ENCODE results near the gene RSPO3. TPM values are rescaled to one million over a fixed set of nuclear protein-coding genes. Genes with fewer than 3 reads are reported as not detected.

RSPO3 gene
- total RNA-seq, 1 experiment from 2014 or later: not detected

GRCh38 chr6:127078669-127079068, 39.8 kb upstream of the RSPO3 start:
- DNase-seq (no peak), ATAC-seq (no peak)
- H2AFZ ChIP-seq (ENCODE audit: low read length): no peak overlapping the region
- CTCF ChIA-PET: no interaction called here
- no peaks in the 10 kb centered on the region for H3K9me3 ChIP-seq (ENCODE audit: low read length)
- H3K36me3 ChIP-seq (ENCODE audit: low read depth, low read length): no peaks in the 10 kb centered on the region
- TF ChIP-seq EZH2 (IDR thresholded peaks at IDR 0.05; ENCODE audit: low read length, unreplicated experiment) (no peak), CTCF (conservative IDR thresholded peaks at IDR 0.05; ENCODE audit: low read depth, low read length) (no peak), EZH2phosphoT487 (IDR thresholded peaks at IDR 0.05; ENCODE audit: borderline replicate concordance, low read length) (no peak)
- no peaks in the 10 kb centered on the region for H3K4me1 ChIP-seq (ENCODE audit: insufficient read depth, low read length)
- H3K4me3 ChIP-seq (ENCODE audit: low read length): no peak overlapping the region
- POLR2A ChIA-PET (ENCODE audit: unreplicated experiment): no interaction called here
- H4K20me1 ChIP-seq (ENCODE audit: low read length): no peaks in the 10 kb centered on the region
- no peaks in the 10 kb centered on the region for H3K27me3 ChIP-seq (ENCODE audit: low read length)
- H3F3A ChIP-seq (ENCODE audit: low read length, unreplicated experiment): no peaks in the 10 kb centered on the region
- H3K79me2 ChIP-seq (ENCODE audit: low read length): no peaks in the 10 kb centered on the region
- BruUV-seq (replicated peaks): no TSS peak
- no peaks in the 10 kb centered on the region for H3K9me2 ChIP-seq (replicated peaks; ENCODE audit: low read length)
- intact Hi-C loops (cut with micrococcal nuclease): no loop called here
- H3K4me2 ChIP-seq (ENCODE audit: low read length): no peak overlapping the region
- H3K27ac ChIP-seq (ENCODE audit: low read length): no peak overlapping the region
- no peak overlapping the region for H3K9ac ChIP-seq (ENCODE audit: low read length)

- H2AFZ ChIP-seq (ENCODE audit: low read length): no peak overlapping the region
- H3K27ac ChIP-seq (ENCODE audit: low read length): no peak overlapping the region
- no peaks in the 10 kb centered on the region for H3K79me2 ChIP-seq (ENCODE audit: low read length)
- no peaks in the 10 kb centered on the region for H4K20me1 ChIP-seq (ENCODE audit: low read length)
- no peak overlapping the region for H3K4me2 ChIP-seq (ENCODE audit: low read length)
- H3K9me3 ChIP-seq (ENCODE audit: low read length): no peaks in the 10 kb centered on the region
- no peak overlapping the region for H3K9ac ChIP-seq (ENCODE audit: low read length)
- no TSS peak for BruUV-seq (replicated peaks)
- intact Hi-C loops (cut with micrococcal nuclease): no loop called here
- ATAC-seq (no peak), DNase-seq (no peak)
- no peaks in the 10 kb centered on the region for H3F3A ChIP-seq (ENCODE audit: low read length, unreplicated experiment)
- no peaks in the 10 kb centered on the region for H3K36me3 ChIP-seq (ENCODE audit: low read depth, low read length)
- CTCF ChIA-PET: no interaction called here
- POLR2A ChIA-PET (ENCODE audit: unreplicated experiment): no interaction called here
- H3K4me3 ChIP-seq (ENCODE audit: low read length): no peak overlapping the region
- TF ChIP-seq EZH2 (IDR thresholded peaks at IDR 0.05; ENCODE audit: low read length, unreplicated experiment) (no peak), CTCF (conservative IDR thresholded peaks at IDR 0.05; ENCODE audit: low read depth, low read length) (no peak), EZH2phosphoT487 (IDR thresholded peaks at IDR 0.05; ENCODE audit: borderline replicate concordance, low read length) (no peak)
- no peaks in the 10 kb centered on the region for H3K9me2 ChIP-seq (replicated peaks; ENCODE audit: low read length)
- no peaks in the 10 kb centered on the region for H3K4me1 ChIP-seq (ENCODE audit: insufficient read depth, low read length)
- H3K27me3 ChIP-seq (ENCODE audit: low read length): no peaks in the 10 kb centered on the region
Measured at GRCh38 chr6:127079681-127080080, 38.8 kb upstream of the RSPO3 start.

- Histone ChIP-seq H4K20me1 (ENCODE audit: low read length) (no peaks in the 10 kb centered on the region), H3K27me3 (ENCODE audit: low read length) (no peaks in the 10 kb centered on the region), H3K36me3 (ENCODE audit: low read depth, low read length) (no peaks in the 10 kb centered on the region), H3F3A (ENCODE audit: low read length, unreplicated experiment) (no peaks in the 10 kb centered on the region), H3K9me2 (replicated peaks; ENCODE audit: low read length) (no peaks in the 10 kb centered on the region), H3K9ac (ENCODE audit: low read length) (no peak overlapping the region), H3K4me1 (ENCODE audit: insufficient read depth, low read length) (no peaks in the 10 kb centered on the region), H3K27ac (ENCODE audit: low read length) (no peak overlapping the region), H3K79me2 (ENCODE audit: low read length) (no peaks in the 10 kb centered on the region), H3K4me2 (ENCODE audit: low read length) (no peak overlapping the region), H3K4me3 (ENCODE audit: low read length) (no peak overlapping the region), H3K9me3 (ENCODE audit: low read length) (no peaks in the 10 kb centered on the region), H2AFZ (ENCODE audit: low read length) (no peak overlapping the region)
- BruUV-seq (replicated peaks): no TSS peak
- intact Hi-C loops (cut with micrococcal nuclease): no loop called here
- POLR2A ChIA-PET (ENCODE audit: unreplicated experiment): no interaction called here
- DNase-seq (no peak), ATAC-seq (no peak)
- CTCF ChIA-PET: no interaction called here
- no peak for TF ChIP-seq EZH2phosphoT487 (IDR thresholded peaks at IDR 0.05; ENCODE audit: borderline replicate concordance, low read length)
- no peak for TF ChIP-seq EZH2 (IDR thresholded peaks at IDR 0.05; ENCODE audit: low read length, unreplicated experiment)
- TF ChIP-seq CTCF (conservative IDR thresholded peaks at IDR 0.05; ENCODE audit: low read depth, low read length): no peak
Measured at GRCh38 chr6:127080081-127080480, 38.4 kb upstream of the RSPO3 start.

Measured in PC-3 (cell line).